Stimulated activated memory B cell treated with anti-CD40 and anti-IgM and Interleukin-4, amounts not matched to agents 10 μg/mL and 1 μg/mL and 100 μg/mL, for 72 hours (primary cell): ENCODE results near the gene SRCAP.

Source experiments
- ATAC-seq: fragments of 150-1000 bp; cut with Tn5 transposase; 2 replicates; pipeline ENCODE4 v1.10.0; 2021
- H3K27ac Mint-ChIP-seq: one replicate; pipeline ENCODE4 v1.8.0; 2022; ENCODE audit warnings: mild to moderate bottlenecking, mixed read lengths
- H3K27me3 Mint-ChIP-seq: one replicate; pipeline ENCODE4 v1.8.0; 2022; ENCODE audit warnings: mixed read lengths
- H3K36me3 Mint-ChIP-seq: one replicate; pipeline ENCODE4 v1.8.0; 2022; ENCODE audit warnings: mixed read lengths
- H3K4me1 Mint-ChIP-seq: one replicate; pipeline ENCODE4 v1.8.0; 2022; ENCODE audit warnings: mixed read lengths
- H3K4me3 Mint-ChIP-seq: one replicate; pipeline ENCODE4 v1.8.0; 2022; ENCODE audit warnings: mild to moderate bottlenecking, moderate library complexity, mixed read lengths
- H3K9me3 Mint-ChIP-seq: one replicate; pipeline ENCODE4 v1.8.0; 2022; ENCODE audit warnings: mixed read lengths

SRCAP gene

GRCh38 chr16:30728321-30728720, 29.4 kb downstream of the SRCAP start:
- no peak overlapping the region for H3K27ac Mint-ChIP-seq

GRCh38 chr16:30728899-30729672, 30.1 kb downstream of the SRCAP start:
- H3K27ac Mint-ChIP-seq = no peak overlapping the region
- no peak for ATAC-seq

More at GRCh38 chr16:30728321-30728720, 29.4 kb downstream of the SRCAP start:
- Mint-ChIP-seq H3K36me3 (peaks cover 60% of the 10 kb centered on the region), H3K9me3 (no peaks in the 10 kb centered on the region), H3K27me3 (no peaks in the 10 kb centered on the region), H3K4me3 (no peak overlapping the region), H3K4me1 (peaks cover 17% of the 10 kb centered on the region)
- no peak for ATAC-seq

GRCh38 chr16:30731411-30731810, 32.4 kb downstream of the SRCAP start:
- Mint-ChIP-seq H3K9me3 (no peaks in the 10 kb centered on the region), H3K4me1 (no peaks in the 10 kb centered on the region), H3K27ac (no peak overlapping the region), H3K27me3 (no peaks in the 10 kb centered on the region), H3K4me3 (no peak overlapping the region), H3K36me3 (peaks cover 61% of the 10 kb centered on the region)
- ATAC-seq = no peak

More at GRCh38 chr16:30728899-30729672, 30.1 kb downstream of the SRCAP start:
- H3K9me3 Mint-ChIP-seq = no peaks in the 10 kb centered on the region
- H3K4me3 Mint-ChIP-seq = no peak overlapping the region
- H3K27me3 Mint-ChIP-seq = no peaks in the 10 kb centered on the region
- peaks cover 16% of the 10 kb centered on the region for H3K4me1 Mint-ChIP-seq
- H3K36me3 Mint-ChIP-seq = peaks cover 60% of the 10 kb centered on the region

GRCh38 chr16:30736995-30737793, 38.2 kb downstream of the SRCAP start:
- no peaks in the 10 kb centered on the region for H3K27me3 Mint-ChIP-seq
- peaks cover 81% of the 10 kb centered on the region for H3K36me3 Mint-ChIP-seq
- H3K27ac Mint-ChIP-seq = no peak overlapping the region
- H3K9me3 Mint-ChIP-seq = no peaks in the 10 kb centered on the region
- H3K4me1 Mint-ChIP-seq = peaks cover 9% of the 10 kb centered on the region
- no peak for ATAC-seq
- H3K4me3 Mint-ChIP-seq = no peak overlapping the region

- Mint-ChIP-seq H3K27me3 (no peaks in the 10 kb centered on the region), H3K27ac (no peak overlapping the region), H3K4me1 (peaks cover 9% of the 10 kb centered on the region), H3K4me3 (no peak overlapping the region), H3K36me3 (peaks cover 78% of the 10 kb centered on the region), H3K9me3 (no peaks in the 10 kb centered on the region)
- no peak for ATAC-seq
Observed at GRCh38 chr16:30737794-30738648, 39.0 kb downstream of the SRCAP start.

- Mint-ChIP-seq H3K4me1 (peaks cover 14% of the 10 kb centered on the region), H3K36me3 (peaks cover 74% of the 10 kb centered on the region), H3K9me3 (no peaks in the 10 kb centered on the region), H3K4me3 (no peak overlapping the region), H3K27ac (no peak overlapping the region), H3K27me3 (no peaks in the 10 kb centered on the region)
- no peak for ATAC-seq
Observed at GRCh38 chr16:30738984-30739951, 40.3 kb downstream of the SRCAP start.

GRCh38 chr16:30740364-30741251, 41.6 kb downstream of the SRCAP start:
- no peak for ATAC-seq
- Mint-ChIP-seq H3K4me1 (peaks cover 14% of the 10 kb centered on the region), H3K36me3 (peaks cover 72% of the 10 kb centered on the region), H3K9me3 (no peaks in the 10 kb centered on the region), H3K4me3 (no peak overlapping the region), H3K27ac (peak overlapping the region; percentile 14), H3K27me3 (no peaks in the 10 kb centered on the region)

- no peak overlapping the region for H3K27ac Mint-ChIP-seq
- no peaks in the 10 kb centered on the region for H3K27me3 Mint-ChIP-seq
- H3K9me3 Mint-ChIP-seq = no peaks in the 10 kb centered on the region
- H3K4me1 Mint-ChIP-seq = peaks cover 14% of the 10 kb centered on the region
- H3K4me3 Mint-ChIP-seq = no peak overlapping the region
- H3K36me3 Mint-ChIP-seq = peaks cover 64% of the 10 kb centered on the region
- no peak for ATAC-seq
Observed at GRCh38 chr16:30741461-30741914, 42.5 kb downstream of the SRCAP start.

- H3K36me3 Mint-ChIP-seq = peaks cover 50% of the 10 kb centered on the region
- H3K9me3 Mint-ChIP-seq = no peaks in the 10 kb centered on the region
- no peak for ATAC-seq
- peaks cover 33% of the 10 kb centered on the region for H3K4me1 Mint-ChIP-seq
- no peak overlapping the region for H3K27ac Mint-ChIP-seq
- H3K4me3 Mint-ChIP-seq = no peak overlapping the region
- H3K27me3 Mint-ChIP-seq = no peaks in the 10 kb centered on the region
Observed at GRCh38 chr16:30743716-30744115, 44.7 kb downstream of the SRCAP start.

- Mint-ChIP-seq H3K4me3 (no peak overlapping the region), H3K27ac (no peak overlapping the region), H3K4me1 (peaks cover 38% of the 10 kb centered on the region), H3K9me3 (no peaks in the 10 kb centered on the region), H3K27me3 (no peaks in the 10 kb centered on the region), H3K36me3 (peaks cover 49% of the 10 kb centered on the region)
- no peak for ATAC-seq
Observed at GRCh38 chr16:30744183-30744582, 45.2 kb downstream of the SRCAP start.

GRCh38 chr16:30745082-30745481, 46.1 kb downstream of the SRCAP start:
- H3K36me3 Mint-ChIP-seq = peaks cover 56% of the 10 kb centered on the region
- no peak for ATAC-seq
- no peaks in the 10 kb centered on the region for H3K27me3 Mint-ChIP-seq
- no peak overlapping the region for H3K27ac Mint-ChIP-seq
- no peak overlapping the region for H3K4me3 Mint-ChIP-seq
- peaks cover 47% of the 10 kb centered on the region for H3K4me1 Mint-ChIP-seq
- H3K9me3 Mint-ChIP-seq = no peaks in the 10 kb centered on the region

GRCh38 chr16:30746638-30747175, 47.7 kb downstream of the SRCAP start:
- ATAC-seq = no peak
- H3K27me3 Mint-ChIP-seq = no peaks in the 10 kb centered on the region
- no peak overlapping the region for H3K4me3 Mint-ChIP-seq
- H3K9me3 Mint-ChIP-seq = no peaks in the 10 kb centered on the region
- H3K36me3 Mint-ChIP-seq = peaks cover 56% of the 10 kb centered on the region
- H3K4me1 Mint-ChIP-seq = peaks cover 43% of the 10 kb centered on the region
- peak overlapping the region; percentile 90 for H3K27ac Mint-ChIP-seq

GRCh38 chr16:30747331-30747730, 48.4 kb downstream of the SRCAP start:
- H3K27ac Mint-ChIP-seq = peak overlapping the region; percentile 90
- peaks cover 51% of the 10 kb centered on the region for H3K36me3 Mint-ChIP-seq
- H3K4me3 Mint-ChIP-seq = peak overlapping the region; percentile 96

More at GRCh38 chr16:30747331-30747730, 48.4 kb downstream of the SRCAP start:
- H3K4me1 Mint-ChIP-seq = peaks cover 43% of the 10 kb centered on the region
- no peaks in the 10 kb centered on the region for H3K27me3 Mint-ChIP-seq
- ATAC-seq = no peak
- H3K9me3 Mint-ChIP-seq = no peaks in the 10 kb centered on the region
